Right kidney (tissue), 1 donor: ENCODE data around the gene FOXP1.
"Not testable (repeated sequence)": the region's sequence is repeated elsewhere in the genome, so short reads cannot be mapped to it uniquely, and the experiment has no call there.

Experiments used
- DNase-seq: peaks from one replicate; pipeline ENCODE4 v3.0.0-alpha.2; 2016

FOXP1 gene

DNA sequence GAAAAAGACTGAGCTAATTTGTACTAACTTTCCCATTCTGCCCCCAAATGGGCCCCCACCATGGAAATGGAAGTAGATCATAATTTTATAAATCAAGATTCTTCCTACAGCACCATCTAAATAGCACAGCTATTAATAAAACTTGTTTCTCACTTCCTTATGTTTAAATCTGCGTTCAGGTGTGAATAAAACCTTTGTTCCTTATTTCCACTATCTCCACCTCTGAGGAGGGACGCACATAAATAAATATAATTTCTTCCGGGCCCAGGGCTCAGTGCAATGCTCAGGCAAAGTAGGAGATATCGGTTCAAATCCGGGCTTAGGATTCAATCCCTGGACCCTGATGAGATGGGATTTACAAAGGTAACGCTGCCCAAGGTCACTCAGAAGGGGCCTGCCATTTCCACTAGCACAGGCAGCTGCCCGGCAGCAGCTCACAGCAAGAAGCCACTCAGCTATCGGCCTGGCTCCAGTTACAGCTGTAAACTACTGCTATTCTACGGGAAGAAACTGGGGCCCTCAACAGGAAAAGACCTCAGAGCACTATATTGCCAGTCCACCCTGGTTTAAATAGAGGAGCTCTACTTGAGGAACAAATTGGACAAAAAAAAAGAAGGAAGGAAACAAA lies 52.5 kb downstream of the FOXP1 start:
- no peak for DNase-seq

- DNase-seq, result no peak
These were observed 54.7 kb downstream of the FOXP1 start for GRCh38 chr3:71528816-71529215.

- DNase-seq, result not testable (repeated sequence)
These were observed 57.1 kb downstream of the FOXP1 start for GRCh38 chr3:71526448-71526847.

- DNase-seq, result no peak
These were observed 58.1 kb downstream of the FOXP1 start for GRCh38 chr3:71525391-71525790.

DNA sequence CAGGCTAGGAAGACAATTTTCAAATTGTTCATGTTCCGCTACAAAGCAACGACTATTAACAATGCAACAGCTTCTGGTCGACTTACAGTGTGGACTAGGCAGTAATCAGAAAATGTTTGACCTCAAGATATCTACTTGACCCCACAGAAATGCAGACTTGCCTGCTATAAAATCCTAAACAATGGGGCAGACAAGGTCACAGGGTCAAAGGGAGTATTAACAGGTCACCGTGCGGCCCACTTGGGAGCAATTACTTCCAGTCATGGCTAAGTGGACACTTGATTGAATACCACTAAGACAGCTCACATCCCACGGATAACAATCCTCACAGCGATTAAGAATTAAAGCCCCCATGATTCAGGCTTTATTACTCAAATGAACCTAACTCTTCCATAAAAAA lies 58.9 kb downstream of the FOXP1 start:
- DNase-seq, result peak; percentile 48

DNA sequence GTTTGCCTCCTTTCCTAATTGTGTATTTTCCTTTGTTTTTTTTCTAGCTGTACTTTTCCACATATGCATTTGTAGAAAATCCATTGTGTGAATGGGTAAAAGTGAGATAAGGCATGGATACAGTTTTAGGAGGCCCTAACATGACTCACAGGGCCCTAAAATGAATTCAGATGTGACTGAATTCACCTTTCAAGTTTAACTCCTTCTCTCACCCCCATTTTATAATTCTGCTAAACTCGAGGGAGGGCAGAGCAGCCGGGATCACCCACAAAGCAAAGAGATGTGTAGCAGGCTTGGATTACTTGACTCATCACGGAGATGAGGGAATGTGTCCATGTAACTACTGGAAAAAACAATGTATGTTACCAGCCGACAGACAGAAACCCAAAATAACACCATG lies 59.9 kb downstream of the FOXP1 start:
- no peak for DNase-seq

GRCh38 chr3:71521940-71522876 lies 61.3 kb downstream of the FOXP1 start:
- no peak for DNase-seq

DNA sequence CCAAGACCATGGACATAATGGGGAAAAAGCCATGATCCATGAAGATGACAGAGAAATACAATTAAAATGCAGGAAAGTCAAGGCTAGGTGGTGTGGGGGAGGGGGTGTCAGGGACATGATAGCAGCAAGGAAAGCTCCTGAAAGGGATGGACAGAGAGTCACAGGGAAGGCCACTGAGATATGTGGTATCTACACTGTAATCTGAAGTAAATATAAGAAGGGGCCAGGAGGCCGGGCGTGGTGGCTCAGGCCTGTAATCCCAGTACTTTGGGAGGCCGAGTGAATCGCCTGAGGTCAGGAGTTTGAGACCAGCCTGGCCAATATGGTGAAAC lies 62.5 kb downstream of the FOXP1 start:
- no peak for DNase-seq

DNA sequence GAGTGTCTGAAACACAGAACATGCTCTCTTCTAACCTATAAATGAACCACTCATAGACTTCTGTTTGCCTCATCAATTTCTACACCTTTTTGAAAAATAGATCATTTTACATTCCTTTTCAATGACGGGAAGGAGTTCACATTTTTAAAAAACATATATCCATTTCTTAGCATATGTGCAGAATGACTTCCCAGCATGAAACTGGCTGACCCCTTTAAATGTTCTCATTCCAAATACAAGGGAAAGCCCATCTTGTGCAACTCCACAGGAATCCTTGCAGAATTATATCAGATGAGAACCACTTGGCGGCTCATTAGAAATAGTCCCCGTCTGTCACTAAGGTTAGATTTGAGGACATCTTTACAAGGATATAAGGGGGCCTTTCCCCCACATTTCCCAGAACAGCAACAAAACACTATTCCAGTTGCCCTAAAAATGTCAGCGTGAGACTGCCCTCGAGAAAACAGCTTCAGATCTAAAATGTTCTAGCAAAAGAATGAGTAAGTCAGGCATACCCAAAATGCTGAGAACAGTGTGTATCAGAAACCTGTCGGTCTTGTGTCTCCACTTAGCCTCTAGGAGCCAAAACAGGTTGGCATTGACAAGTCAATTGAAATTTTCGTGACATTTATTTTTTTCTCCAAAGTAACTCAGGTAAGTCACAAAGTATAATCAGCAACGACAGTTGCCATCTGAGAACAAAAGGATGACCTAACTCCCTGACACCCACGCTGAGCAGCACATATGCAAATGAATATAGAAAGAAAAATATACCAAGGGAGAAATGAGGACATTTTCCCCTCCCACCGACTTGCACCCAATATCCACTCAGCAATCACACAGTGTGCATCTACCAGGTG lies 63.1 kb downstream of the FOXP1 start:
- no peak for DNase-seq

GRCh38 chr3:71518089-71518488 lies 65.4 kb downstream of the FOXP1 start:
- no peak for DNase-seq

- no peak for DNase-seq
These were observed 66.2 kb downstream of the FOXP1 start for GRCh38 chr3:71517271-71517791.

DNA sequence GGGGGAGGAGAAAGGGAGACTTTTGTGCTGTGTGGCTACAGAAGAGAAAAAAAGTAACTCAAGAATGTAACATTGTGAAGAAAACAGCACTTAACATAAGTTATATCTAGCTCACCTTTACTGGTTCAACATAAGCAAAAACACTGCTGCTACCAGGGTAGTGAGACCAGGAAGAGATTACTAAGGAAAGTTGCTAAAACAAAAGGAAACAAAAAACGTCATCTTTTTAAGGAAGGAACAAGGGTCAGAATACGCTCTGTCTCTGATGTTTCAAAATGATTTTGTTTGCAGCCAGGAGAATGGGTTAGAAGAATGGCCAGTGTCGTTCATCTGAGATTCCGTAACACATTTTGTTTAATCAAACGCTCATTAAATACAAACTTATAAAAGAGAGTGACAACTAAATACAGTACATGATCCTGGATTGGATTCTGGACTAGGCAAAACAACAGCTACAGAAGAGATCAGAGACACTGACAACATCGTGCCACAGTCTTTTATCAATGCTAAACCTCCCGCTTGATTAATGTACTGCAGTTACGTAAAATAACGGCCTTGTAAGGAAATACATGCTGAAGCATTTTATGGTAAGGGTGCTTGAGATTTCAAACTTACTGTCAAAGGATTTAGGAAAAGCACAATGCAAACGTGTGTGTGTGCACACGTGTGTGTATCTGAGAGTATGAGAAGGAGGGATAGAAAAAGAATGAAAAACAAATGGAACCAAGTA lies 67.7 kb downstream of the FOXP1 start:
- no peak for DNase-seq

GRCh38 chr3:71514621-71515020 lies 68.9 kb downstream of the FOXP1 start:
- no peak for DNase-seq

GRCh38 chr3:71513515-71513914 lies 70.0 kb downstream of the FOXP1 start:
- no peak for DNase-seq

DNA sequence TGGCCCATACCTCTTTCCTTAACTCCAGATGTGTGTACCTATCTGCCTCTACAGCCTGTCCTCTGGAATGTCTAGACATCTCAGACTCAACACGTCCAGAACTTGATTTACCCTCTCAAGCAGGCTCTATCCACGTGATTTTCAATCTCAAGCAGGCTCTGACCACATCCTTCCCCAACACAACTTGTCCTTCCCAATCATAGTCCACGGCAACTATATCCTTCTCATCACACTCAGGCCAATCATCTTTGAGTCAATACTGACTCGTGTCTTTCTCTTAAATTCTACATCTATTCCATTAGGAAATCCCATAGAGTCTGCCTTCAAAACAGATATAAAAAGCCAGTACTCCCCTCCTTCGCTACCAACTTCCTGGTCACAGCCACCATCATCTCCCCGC lies 70.4 kb downstream of the FOXP1 start:
- no peak for DNase-seq

- DNase-seq, result no peak
These were observed 71.0 kb downstream of the FOXP1 start for GRCh38 chr3:71512544-71512943.

- no peak for DNase-seq
These were observed 71.5 kb downstream of the FOXP1 start for GRCh38 chr3:71512000-71512399.

- DNase-seq, result no peak
These were observed 72.1 kb downstream of the FOXP1 start for GRCh38 chr3:71511446-71511845.

DNA sequence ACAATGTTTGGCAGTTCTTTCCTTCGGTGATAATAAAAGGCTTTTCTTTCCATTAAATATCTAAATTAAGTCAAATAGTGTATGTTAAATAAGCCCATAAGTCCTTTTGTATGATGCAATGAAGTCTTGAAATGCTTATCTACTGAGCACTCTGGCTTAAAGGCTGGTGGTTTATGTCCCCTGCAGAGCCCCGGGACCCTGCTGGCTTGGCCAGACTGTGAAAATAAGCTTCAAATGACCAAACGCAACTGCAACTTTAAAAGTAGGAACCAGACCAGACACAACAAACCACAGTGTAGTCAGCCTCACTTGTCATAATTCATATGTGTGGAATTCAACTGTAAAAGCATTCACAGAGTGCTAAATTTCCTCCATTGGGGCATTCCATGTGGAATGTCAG lies 72.5 kb downstream of the FOXP1 start:
- DNase-seq, result no peak

DNA sequence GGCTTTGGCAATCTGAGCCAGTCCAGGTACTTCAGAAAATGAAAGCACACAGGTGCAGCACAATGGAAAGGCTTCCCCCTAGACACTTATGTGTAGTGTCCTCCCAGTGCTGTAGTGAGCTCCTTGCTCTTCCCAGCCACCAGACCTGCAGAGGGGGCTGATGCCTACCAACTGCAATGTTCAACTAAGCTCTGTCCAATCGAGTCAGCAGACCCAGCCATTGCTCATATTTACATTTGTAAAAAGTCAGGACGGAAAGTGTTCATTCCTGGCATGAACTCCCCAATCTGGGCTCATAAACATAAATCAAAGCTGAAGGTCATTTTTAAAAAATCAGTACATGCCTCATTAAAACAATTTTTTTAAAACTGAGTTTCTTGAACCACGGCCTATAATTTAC lies 73.0 kb downstream of the FOXP1 start:
- no peak for DNase-seq

DNA sequence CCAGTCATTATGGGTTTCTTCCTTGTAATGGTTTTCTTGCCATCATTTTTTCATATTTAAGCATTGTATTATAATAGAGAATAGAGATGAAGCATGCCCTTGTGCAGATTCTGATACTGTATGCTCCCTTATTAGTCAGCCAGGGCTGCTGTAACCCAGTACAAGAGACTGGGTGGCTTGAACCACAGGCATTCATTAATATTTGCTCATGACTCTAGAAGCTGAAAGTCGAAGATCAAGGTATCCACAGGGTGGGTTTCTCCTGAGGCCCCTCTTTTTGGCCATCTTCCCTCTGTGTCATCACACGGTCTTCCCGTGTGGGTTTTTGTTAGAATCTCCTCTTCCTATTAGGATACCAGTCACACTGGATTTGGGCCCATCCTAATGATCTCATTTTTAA lies 74.5 kb downstream of the FOXP1 start:
- no peak for DNase-seq

GRCh38 chr3:71505767-71506350 lies 77.7 kb downstream of the FOXP1 start:
- no peak for DNase-seq
